CD4-positive, alpha-beta T cell treated with Interleukin-4 for 4 hours (primary cell): ENCODE measurements around the gene ZSWIM6.

ENCODE experiments used
- DNase-seq: peaks from one replicate; pipeline ENCODE4 v3.0.0-alpha.2; 2020

Gene ZSWIM6

DNA sequence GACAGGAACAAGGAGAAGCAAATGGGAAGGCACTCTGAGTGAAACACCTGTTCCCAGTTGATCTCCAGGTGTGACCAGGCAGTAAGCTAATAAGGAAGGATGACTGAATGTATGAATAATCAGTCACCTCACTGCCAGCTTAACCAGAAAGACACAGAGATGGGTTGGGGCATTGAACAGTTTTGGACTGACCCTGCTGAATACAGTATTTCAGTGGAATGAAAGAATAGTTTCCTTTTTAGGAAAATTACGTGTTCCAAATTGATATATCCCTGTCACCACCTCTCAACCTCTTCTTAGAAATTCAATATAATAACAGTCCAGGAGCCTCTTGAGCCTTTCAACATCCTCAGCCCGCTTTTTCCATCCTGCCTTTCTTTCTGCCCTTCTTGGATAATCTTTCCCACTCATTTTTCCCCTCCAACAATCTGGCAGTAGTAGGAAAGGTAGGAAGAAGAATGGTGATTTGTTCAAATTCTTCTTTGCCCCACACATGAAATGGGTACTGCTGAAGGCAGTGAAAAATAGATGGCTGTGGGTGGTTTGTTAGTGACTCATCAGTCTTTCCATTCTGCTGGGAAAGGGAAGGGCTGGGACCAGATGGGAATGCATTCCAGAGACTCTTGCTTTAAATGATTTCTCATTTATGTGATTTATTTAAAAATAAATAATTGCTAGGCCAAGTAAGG is 117.9 kb downstream of the ZSWIM6 start:
- DNase-seq: no peak

DNA sequence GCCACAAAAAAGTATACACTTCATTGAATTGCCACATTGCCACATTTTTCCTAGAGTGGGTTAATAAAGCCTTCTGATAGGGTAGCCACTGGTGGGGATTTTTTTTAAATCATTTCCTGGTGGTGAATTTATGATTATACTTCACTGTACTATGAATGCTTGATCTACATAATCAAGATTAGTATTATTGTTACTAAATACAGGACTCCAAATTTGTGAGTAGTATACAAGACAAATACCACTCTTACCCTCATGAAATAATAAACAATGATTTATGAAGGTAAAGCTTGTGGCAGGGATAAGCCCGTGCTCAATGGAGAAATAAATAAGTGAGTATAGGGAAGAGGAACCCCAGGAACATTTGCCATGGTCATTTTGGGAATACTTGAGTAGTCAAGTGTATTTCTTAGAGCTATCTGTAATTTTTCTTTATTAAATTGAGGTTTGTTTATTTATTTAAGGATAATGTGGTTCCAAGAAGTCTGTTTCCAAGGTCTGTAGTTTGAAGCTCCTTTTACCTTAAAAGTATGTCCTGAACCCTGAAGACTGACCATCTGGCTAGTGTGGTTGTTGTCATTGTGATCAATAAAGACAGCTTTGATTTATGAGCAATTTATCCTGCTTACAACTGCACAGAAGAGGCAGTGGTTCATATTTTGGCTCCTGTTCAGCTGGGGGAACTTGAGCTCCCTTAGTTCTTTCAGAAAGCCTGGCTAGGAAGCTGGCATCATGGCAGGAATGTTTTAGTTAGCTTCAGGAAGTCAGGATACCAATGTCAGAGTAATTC is 118.6 kb downstream of the ZSWIM6 start:
- DNase-seq: no peak

DNA sequence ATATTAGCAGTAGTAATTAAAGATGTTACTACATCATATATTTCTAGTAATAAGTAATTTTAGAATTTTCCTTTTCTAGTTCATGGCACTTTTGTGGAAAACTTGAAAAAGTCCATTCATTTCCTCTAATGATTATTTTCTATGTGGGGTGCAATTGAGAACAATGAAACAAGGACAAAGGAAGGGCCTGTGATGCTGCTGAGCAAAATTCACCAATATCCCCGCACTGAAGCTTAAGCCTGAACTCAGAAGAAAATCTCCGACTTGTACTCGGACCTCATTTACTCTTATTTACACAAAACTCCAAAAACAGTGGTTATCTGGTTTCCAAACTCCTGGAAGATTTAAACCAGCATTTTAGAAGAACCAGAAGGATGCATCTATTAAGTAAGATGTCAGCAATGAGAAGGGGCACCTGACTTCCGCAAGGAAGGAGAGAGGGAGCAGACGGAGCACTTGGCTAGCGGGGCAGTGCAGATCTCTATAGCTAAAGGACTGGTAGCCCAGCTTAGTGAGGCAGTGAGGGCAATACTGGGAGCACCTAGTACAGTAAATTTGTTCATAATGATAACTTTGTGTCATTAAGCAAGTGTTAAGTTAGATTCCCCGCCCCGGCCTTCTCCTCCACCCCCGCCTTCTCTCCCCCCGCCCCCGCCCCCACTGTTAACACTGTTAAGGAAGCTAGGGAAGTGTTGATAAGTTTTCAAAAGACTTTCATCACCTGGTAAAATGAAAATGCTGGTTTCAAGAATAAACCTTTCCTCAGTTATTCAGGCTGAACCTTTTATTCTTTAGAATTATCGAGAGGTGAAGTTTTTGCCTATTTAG is 123.3 kb downstream of the ZSWIM6 start:
- DNase-seq: no peak

DNA sequence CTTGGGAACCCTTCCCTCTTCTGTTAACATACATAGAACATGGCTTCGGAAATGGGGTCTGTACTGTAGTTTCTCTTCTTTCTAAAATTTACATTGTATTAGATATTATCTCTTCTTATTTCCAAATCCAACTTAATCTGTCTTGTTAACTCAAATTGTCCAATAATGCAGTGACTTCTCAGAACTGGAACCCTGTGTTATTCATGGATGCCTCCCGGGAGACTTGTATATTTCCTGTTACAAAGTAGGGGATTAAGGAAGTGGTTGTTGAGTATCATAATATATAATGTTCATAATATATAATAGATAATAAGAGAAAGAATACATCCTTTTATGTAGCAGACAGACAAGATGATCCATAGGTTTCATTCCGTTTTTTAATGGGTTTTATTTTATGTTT is 128.4 kb downstream of the ZSWIM6 start:
- no peak for DNase-seq

DNA sequence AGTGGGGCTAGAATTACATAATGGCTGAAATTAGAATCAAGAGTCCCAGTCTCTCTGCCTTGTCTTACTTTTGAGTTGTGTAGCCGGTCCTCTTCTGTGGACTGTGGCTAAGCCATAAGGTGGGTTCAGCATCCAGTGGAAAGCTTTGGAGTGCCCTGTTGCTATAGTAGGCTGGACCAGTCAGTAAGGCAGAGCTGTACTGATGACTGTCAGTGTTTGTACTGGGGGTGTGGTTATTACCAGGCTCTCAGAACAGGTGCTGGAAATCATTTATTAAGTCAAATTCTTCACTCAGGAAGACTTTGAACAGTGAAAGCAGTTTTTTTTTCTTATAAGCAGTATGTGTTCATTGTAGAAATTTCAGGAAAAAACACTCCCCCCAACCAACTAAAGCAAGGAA is 129.4 kb downstream of the ZSWIM6 start:
- DNase-seq: no peak

DNA sequence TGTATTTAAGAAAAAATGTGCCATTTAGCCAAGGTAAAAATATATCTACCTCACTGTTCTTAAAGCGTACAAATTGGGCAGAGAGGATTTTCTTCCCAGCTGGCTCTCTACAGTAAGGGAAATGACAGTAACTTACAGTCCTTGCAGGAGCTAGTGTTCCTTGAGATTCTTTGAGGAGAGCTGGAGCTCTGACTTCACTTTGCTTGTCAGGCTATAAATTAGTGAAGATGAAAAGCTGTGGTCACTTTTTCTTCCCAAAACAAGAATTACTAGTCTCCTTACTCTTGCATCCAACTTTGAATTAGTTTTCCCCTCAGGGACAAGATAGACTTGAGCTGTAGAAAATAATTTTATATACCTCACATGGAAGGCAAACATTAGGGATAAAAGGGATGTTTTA is 129.9 kb downstream of the ZSWIM6 start:
- DNase-seq: no peak

DNA sequence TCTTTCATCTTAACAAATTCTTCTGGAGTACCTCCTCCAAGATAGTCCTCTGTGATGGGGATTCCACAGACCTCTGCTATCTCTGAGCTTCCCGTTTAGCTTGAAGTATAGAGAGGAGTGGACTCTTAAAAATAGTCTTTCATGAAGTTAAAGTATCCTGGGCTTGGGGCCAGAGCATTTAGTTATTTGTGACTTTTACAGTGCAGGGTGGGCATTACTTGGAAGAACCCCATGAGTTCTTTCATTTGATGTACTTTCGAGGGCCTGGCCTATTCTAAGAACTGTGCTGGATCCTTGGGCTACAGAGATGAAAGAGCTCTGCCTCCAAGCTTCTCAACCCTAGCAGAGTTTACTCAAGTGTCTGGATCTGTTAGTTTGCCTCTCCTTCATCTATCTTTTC is 131.5 kb downstream of the ZSWIM6 start:
- DNase-seq: no peak

DNA sequence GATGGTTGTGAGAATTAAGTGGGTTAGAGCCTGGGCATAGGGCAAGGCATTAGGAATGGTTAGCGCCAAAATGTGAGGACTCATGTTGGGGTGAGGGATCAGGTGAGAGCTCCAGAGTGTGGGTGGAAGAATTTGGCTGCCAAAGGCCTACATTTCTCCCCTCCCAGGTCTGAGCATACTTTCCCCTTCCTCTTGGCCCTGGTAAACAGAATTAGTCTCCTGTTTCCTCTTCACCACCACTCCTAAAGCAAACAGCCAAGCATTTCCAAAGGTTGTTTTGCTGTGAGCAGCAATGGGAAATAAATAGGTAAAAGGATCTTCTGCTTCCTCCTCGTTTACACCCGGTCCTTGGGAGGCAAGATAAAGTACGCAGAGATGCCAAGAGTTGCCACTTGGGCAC is 132.5 kb downstream of the ZSWIM6 start:
- DNase-seq: no peak

DNA sequence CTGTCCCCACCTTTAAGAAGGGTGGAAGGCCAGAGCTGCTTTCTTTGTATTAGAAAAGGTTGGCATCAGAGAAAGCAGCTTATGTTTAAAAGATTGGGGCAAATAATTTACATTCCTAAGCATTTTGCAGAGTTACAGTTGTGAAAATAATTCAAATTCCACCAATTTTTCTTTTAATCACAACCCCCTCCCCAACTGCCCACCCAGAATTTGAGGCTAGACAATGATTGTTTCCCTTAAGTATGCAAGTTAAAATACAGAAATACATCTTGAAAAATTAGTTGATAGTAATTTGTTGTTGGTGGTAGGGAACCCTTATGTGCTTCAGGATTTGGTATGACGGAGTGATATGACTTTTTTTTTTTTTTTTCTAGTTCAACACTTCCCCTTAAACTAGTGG is 133.0 kb downstream of the ZSWIM6 start:
- DNase-seq: no peak

DNA sequence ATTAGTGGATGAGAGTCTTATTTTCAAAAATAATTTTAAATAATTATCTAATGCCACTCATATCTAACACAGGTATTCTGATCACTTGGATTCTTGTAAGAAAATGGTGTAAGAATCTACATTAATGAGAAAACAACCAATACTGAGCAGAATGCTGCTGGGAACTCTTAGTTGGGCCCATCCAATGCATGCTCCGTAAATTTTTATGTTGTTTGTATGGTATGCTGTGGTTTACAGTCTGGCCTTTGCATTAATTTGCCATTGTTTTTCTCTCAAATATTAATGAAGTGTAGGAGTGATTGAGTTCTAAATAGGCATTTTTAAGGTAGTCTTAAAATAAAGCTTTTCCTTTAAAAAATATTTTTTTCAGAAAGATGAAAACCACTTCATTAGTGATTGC is 133.4 kb downstream of the ZSWIM6 start:
- no peak for DNase-seq

DNA sequence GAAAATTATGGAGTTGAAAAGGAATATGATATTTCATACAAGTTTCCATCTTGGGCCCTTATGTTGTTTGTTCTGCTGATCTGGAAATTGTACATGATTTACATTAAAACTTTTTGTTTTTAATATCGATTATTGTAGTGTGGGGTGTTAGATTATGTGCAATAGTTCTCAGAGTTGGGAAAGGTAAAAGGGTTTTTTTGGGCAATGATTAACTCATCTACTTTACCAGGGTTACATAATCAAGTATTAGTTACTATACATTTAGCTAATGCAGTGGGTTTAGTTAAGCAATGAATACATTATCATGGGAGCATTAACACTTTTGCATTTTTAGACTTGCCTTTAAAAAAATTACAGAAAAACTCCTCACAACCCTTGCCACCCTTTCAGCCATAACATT is 134.0 kb downstream of the ZSWIM6 start:
- DNase-seq: no peak

DNA sequence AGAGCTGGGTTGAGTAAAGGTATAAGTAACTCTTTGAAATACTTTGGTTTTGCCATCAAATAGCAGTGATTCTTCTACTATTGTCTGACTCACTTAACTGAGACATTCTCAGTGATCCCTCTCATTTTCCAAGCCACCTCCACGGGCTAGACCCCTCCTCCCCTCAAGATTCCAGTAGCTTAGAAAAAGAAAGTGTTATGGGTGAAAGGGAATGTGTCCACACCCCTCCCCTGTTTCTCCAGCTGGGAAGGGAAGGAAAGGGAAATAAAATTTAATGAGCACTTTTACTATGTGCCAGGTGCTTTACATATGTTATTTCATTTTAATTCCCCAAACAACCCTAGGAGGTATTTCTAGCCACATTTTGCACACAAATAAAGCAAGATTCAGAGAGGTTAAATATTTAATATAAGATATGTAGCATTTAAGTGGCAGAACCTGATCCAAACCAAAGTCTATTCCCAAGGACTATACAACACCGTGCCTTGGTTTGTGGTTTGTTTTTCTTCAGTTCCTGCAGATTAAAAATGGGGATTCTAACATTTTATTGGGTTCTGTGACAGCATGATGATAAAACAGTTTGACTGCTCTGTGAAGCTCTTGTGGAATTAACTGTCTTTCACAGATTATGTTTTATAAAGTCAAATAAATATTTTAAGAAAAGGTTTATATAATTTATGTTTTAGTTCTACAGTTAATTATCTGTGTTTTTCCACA is 135.9 kb downstream of the ZSWIM6 start:
- no peak for DNase-seq

DNA sequence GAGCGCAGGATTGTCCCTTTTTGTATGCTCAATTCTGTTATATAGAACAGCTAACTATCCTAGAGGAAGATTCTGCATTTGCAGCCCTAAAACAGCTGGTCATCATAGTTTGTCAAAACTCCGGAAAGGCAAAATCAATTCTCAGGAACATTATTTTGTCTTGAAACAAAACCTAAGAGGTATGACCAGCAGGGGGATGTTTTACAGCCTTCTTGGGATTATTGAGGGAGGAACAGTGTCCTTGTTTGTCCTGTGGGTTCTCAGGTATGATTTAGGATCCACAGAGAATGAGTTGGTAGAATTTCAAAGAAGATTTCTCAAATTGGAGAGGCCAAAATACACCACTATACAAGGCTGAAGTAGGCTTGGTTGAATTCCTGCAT is 136.4 kb downstream of the ZSWIM6 start:
- no peak for DNase-seq

DNA sequence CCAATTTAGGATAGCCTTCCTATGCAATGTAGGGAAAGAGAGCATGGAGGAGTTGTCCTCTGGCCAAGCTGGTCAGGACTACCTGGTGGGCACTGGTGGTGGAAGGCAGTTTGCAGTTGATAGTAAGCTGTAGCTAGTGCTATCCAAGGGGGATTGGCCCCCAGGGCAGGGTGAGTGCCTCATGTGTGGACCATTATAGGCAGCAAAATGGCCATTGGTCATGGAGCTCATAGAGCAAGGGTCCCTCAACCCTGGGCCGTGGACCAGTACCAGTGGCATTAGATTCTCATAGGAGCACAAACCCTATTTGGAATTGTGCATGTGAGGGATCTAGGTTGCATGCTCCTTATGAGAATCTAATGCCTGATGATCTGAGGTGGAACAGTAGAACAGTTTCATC is 139.3 kb downstream of the ZSWIM6 start:
- DNase-seq: no peak

DNA sequence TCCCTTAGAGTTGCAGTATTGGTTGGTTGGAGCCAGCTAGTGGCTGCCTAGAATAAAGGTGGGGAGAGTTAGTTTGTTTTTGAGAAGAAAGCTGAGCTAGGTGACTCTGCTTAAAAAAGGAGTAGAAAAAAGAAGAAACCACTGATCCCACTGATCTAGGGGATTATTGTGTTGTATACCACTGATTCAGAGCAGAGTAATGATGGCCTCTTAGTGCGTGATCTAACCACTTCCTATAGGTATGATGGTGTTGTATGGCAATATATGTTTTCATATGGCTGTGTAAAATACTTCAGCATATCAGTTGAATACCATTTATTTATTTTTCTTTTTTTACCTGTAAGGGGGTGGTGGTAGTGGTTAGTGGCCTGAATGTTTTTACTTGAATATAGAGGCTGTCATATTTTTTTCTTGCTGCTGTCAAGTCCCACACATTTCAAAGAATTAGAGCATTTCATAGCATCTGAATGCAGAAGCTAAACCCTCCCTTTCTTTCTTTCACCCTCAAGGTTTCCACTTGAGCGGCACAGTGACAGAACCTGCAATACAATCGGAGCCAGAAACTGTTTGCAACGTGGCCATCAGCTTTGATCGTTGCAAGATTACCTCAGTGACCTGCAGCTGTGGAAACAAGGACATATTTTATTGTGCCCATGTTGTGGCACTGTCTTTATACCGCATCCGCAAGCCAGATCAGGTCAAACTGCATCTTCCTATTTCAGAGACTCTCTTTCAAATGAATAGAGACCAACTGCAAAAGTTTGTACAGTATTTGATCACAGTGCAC is 140.3 kb downstream of the ZSWIM6 start:
- DNase-seq: no peak

DNA sequence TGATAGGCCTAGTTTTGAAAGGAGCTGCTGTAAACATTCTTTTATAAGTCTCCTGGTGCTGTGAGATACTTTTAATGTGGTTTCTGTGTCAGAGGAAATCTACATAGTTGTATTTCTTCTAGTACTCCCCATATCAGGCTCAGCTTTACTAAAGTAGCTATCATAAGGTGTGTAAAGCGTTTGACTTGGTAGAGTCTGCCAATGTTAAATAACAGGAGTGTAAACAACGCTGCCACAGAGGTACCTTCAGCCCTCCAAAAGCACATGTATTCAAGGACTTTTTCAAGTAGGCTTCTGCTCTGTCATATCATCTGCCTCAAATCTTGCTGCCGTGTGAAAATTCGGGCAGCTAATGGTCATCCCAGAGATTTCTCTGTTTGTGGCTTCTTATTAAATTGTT is 142.7 kb downstream of the ZSWIM6 start:
- DNase-seq: no peak

DNA sequence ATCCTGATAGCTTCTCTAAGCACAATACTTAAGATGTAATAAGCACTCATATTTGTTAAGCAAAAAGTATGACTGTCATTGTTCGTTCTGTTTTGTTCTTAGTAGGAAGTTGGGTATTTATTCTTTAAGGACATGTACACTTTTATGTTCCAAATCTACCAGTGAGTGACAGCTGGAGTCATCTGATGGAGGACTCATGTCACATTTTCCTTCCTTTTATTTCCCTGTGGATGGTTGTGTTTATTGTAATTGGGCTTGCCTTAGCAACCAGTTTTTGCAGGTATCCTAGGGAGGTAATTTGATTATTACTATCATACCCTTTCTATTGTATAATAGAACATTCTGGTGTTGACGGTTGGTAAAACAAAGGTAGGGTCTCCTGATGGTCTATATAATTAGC is 145.7 kb downstream of the ZSWIM6 start:
- DNase-seq: no peak

DNA sequence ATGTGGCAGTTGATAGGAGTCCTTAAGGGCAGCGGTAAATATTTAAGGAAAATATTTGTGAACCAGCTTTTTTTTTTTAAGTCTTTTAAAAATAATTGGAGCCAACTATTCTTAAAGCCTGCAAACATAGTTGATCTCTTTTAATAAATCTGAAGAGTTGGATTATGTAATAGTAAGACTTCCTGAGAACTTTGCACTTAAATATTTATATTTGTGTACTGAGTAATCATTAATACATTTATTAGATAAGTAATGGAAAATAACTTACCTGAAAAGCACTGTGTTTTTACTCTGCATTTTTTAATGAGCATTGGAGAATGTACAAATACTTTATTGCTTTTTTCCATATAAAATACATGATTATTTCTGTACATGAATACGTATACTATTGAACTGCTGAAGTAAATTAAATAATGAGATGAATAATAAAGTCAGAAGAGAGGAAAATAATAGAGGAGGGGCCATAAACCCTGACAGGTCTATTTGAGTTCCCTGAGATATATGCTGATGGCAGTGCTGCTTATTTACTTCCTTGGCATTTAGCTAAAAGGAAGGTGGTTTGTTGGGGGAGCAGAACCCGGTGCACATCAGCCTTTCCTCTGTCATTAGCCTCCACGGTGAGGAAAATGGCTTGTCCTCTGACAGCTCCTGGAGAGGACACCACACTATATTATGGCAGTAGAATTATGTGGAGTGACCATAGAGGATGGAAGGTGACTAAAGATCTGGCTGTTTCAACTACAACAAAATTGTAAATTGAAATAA is 148.0 kb downstream of the ZSWIM6 start:
- DNase-seq: no peak

DNA sequence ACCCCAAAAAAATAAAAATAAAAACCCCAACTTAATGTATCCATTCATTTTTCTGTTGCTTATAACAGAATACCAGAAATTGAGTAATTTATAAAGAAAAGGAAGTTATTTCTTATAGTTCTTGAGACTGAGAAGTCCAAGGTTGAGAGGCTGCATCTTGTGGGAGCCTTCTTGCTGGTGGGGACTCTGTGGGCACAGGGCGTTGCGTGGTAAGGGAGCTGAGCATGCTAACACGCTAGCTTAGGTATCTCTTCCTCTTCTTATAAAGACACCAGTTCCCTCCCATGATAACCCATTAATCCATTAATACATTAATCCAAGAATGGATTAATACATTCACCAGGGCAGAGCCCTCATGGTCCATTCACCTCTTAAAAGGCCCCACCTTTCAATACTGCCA is 150.9 kb downstream of the ZSWIM6 start:
- DNase-seq: no peak

DNA sequence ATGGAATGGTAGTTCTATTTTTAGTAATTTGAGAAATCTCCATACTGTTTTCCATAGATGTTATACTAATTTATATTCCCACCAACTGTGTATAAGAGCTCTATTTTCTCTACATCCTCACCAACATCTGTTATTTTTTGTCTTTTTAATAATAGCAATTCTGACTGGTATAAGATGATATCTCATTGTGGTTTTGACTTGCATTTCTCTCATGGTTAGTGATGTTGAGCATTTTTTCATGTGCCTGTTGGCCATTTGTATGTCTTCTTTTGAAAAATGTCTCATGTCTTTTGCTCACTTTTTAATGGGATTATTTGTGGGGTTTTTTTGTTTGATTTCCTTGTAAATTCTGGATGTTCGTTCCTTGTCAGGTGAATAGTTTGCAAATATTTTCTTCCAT is 154.4 kb downstream of the ZSWIM6 start:
- no peak for DNase-seq

DNA sequence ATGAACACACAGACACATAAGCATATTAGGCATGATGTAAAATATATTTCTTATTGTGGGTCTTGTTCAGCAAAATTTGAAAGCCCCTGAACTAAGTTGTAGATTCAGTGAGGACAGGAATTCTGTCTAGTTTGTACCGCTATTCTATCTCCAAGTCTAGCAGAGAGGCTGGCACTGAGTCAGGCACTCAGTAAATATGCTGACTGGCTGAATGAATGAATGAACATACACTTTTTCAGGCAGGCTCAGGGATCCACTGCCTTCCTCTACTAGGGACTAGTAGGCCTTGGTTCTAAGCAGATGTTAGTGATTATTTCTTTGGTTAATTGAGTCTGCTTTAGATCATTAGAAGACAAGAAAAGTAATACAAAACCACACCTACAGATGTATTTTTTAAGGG is 157.5 kb downstream of the ZSWIM6 start:
- DNase-seq: no peak

DNA sequence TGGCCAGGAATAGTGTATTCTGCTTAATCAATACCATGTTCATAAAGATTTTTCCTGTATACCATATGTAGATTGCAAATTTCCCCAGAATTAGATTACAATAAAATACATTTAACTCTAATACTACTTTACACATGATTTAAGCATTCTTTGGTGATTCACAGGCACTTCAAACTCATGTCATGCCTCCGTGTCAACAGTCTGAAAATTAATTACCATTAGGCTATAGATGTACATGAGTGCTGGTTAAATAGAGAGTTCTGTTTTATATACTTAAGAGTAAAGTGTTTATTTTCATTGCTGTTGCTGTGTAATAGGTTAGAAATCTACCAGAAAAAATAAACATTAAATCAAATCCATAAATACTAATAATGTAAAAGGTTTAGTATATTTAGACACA is 159.8 kb downstream of the ZSWIM6 start:
- DNase-seq: no peak
